Endothelial cell of umbilical vein (primary cell): ENCODE results near the gene MFRP. TPM values are rescaled to one million over a fixed set of nuclear protein-coding genes. Genes with fewer than 3 reads are reported as not detected.

Experiments used
- BruUV-seq: library from RNA; stranded (reverse); fragments of 400-500 nt; replicated peaks from 2 replicates; lab custom pipeline; 2021; lab: Mats Ljungman, UMichigan
- CTCF ChIA-PET: fragments of 300-600, 350-600 bp; sonication (Branson Sonifier 250); formaldehyde crosslinking; loops from one replicate; lab custom pipeline; 2021; ENCODE audit warnings: antibody characterized with exemption, inconsistent platforms; lab: Charles Lee
- POLR2A ChIA-PET: fragments of 300-600, 350-600 bp; sonication (Branson Sonifier 250); formaldehyde crosslinking; loops from one replicate; lab custom pipeline; 2021; ENCODE audit warnings: antibody characterized with exemption, inconsistent platforms; lab: Charles Lee
- DNase-seq: peaks from one replicate; pipeline ENCODE4 v3.0.0-alpha.2; 2011; ENCODE audit warnings: low read depth, low spot score
- FAIRE-seq: peaks from 2 replicates; lab custom pipeline; 2011; peaks lifted over from hg19 to GRCh38; lab: Jason Lieb, UNC
- H2AFZ ChIP-seq: 2 replicates; pipeline ENCODE4 v1.6.0; 2012; ENCODE audit warnings: low read depth, low read length, control low read depth, inconsistent platforms
- H3K27ac ChIP-seq: 2 replicates; pipeline ENCODE4 v1.5.1; 2011; ENCODE audit warnings: low read depth, mild to moderate bottlenecking, control low read depth, low read length, moderate library complexity; ENCODE audit not compliant: insufficient read depth
- H3K27me3 ChIP-seq, 2 experiments: 2 replicates each; pipeline versions ENCODE4 v1.6.0 to v1.6.1; 2011; ENCODE audit warnings: low read length in 2 of 2, mixed read lengths in 1 of 2; ENCODE audit not compliant: control insufficient read depth in 2 of 2, insufficient read depth in 2 of 2
- H3K36me3 ChIP-seq, 2 experiments: 2 replicates in 1 of 2; 3 replicates in 1 of 2; pipeline ENCODE4 v1.5.1; 2011; ENCODE audit warnings: low read length in 2 of 2, mild to moderate bottlenecking in 1 of 2, moderate library complexity in 1 of 2; ENCODE audit not compliant: control insufficient read depth in 2 of 2, insufficient read depth in 2 of 2; ENCODE audit errors: extremely low read depth in 1 of 2
- H3K4me1 ChIP-seq: 3 replicates; pipeline ENCODE4 v1.5.1; 2011; ENCODE audit warnings: mild to moderate bottlenecking, low read length; ENCODE audit not compliant: control insufficient read depth, insufficient read depth; ENCODE audit errors: extremely low read depth
- H3K4me2 ChIP-seq: 2 replicates; pipeline ENCODE4 v1.6.1; 2011; ENCODE audit warnings: low read length, control low read depth, mixed read lengths; ENCODE audit not compliant: insufficient read depth
- H3K4me3 ChIP-seq, 3 experiments: fragments of 200-600 bp in 1 of 3; sonication (generic), shearing (Covaris generic) in 1 of 3; replicated peaks in 1 of 3; 2 replicates each; pipeline ENCODE4 v1.5.1; 2011 to 2016; ENCODE audit warnings: control low read depth in 3 of 3, low read length in 3 of 3, mild to moderate bottlenecking in 2 of 3, inconsistent platforms in 1 of 3, low read depth in 1 of 3, moderate library complexity in 1 of 3; ENCODE audit not compliant: insufficient read depth in 1 of 3
- H3K79me2 ChIP-seq: 2 replicates; pipeline ENCODE4 v1.6.0; 2012; ENCODE audit warnings: low read length, inconsistent platforms; ENCODE audit not compliant: control insufficient read depth, insufficient read depth
- H3K9ac ChIP-seq: replicated peaks from 2 replicates; pipeline ENCODE3; 2011; ENCODE audit warnings: low read length, control low read depth; ENCODE audit not compliant: insufficient read depth; ENCODE audit errors: extremely low read depth
- H3K9me1 ChIP-seq: replicated peaks from 3 replicates; pipeline ENCODE4 v1.6.0; 2011; ENCODE audit warnings: mild to moderate bottlenecking, low read length; ENCODE audit not compliant: control insufficient read depth, insufficient read depth; ENCODE audit errors: extremely low read depth
- H3K9me3 ChIP-seq: replicated peaks from 2 replicates; pipeline ENCODE4 v1.5.1; 2012; ENCODE audit warnings: low read length, inconsistent platforms; ENCODE audit not compliant: control insufficient read depth, insufficient read depth
- H4K20me1 ChIP-seq: replicated peaks from 2 replicates; pipeline ENCODE3; 2011; ENCODE audit warnings: mild to moderate bottlenecking, low read length; ENCODE audit not compliant: control insufficient read depth, insufficient read depth; ENCODE audit errors: extremely low read depth
- CTCF ChIP-seq, 2 donors: IDR thresholded peaks; 1 replicate in 1 of 2; 2 replicates in 1 of 2; pipeline ENCODE4 v1.5.1; 2011; ENCODE audit warnings: low read length in 2 of 2, mild to moderate bottlenecking in 2 of 2, moderate library complexity in 2 of 2, control low read depth in 1 of 2, inconsistent platforms in 1 of 2, low read depth in 1 of 2; ENCODE audit not compliant: insufficient read depth in 1 of 2; ENCODE audit errors: extremely low read depth in 1 of 2
- EZH2 ChIP-seq: IDR thresholded peaks from 2 replicates; pipeline ENCODE4 v1.6.1; 2012; ENCODE audit warnings: borderline replicate concordance, low read depth, mild to moderate bottlenecking, moderate library complexity, low read length, inconsistent platforms; ENCODE audit not compliant: severe bottlenecking
- FOS ChIP-seq: IDR thresholded peaks from 2 replicates; pipeline ENCODE4 v1.6.1; 2011; ENCODE audit warnings: mild to moderate bottlenecking, low read length, moderate library complexity, borderline replicate concordance; ENCODE audit not compliant: insufficient read depth
- GATA2 ChIP-seq: IDR thresholded peaks from 2 replicates; pipeline ENCODE4 v1.7.0; 2011; ENCODE audit warnings: low read depth, mild to moderate bottlenecking, moderate library complexity, mixed read lengths, low read length; ENCODE audit not compliant: insufficient read length, insufficient read depth
- JUN ChIP-seq: IDR thresholded peaks from 2 replicates; pipeline ENCODE4 v1.6.1; 2011; ENCODE audit warnings: borderline replicate concordance, low read depth; ENCODE audit not compliant: insufficient read length, insufficient read depth
- MAX ChIP-seq: IDR thresholded peaks from 2 replicates; pipeline ENCODE4 v1.6.1; 2011; ENCODE audit not compliant: insufficient read depth, insufficient read length
- MYC ChIP-seq: IDR thresholded peaks from one replicate; pipeline ENCODE4 v1.6.1; 2011; ENCODE audit warnings: mild to moderate bottlenecking, low read depth, low read length
- POLR2A ChIP-seq: IDR thresholded peaks from 2 replicates; pipeline ENCODE4 v1.6.1; 2012; ENCODE audit warnings: low read depth, mild to moderate bottlenecking, control low read depth, low read length
- POLR2AphosphoS5 ChIP-seq: IDR thresholded peaks from 2 replicates; pipeline ENCODE4 v1.6.1; 2012; ENCODE audit warnings: low read depth, mild to moderate bottlenecking, control low read depth, low read length, moderate library complexity; ENCODE audit not compliant: insufficient read depth
- dilution Hi-C: fragments of 300-500 bp; cut with MboI; formaldehyde crosslinking; loops from one replicate; pipeline ENCODE4 v1.15.0; 2019; ENCODE audit warnings: low sequenced_read_pairs; ENCODE audit not compliant: extremely low pct_ligation_motif_present
- intact Hi-C: fragments of 100-400 bp; cut with micrococcal nuclease; formaldehyde crosslinking; loops from one replicate; pipeline ENCODE4 v1.10.0; 2022
- polyA plus RNA-seq, 4 experiments: library from polyadenylated mRNA; depleted of rRNA in 3 of 4; stranded (reverse) in 3 of 4; unstranded in 1 of 4; fragments of >200 nt; gene quantifications; 2 replicates each; pipeline versions ENCODE4 v1.2.1 to v1.2.3, GENCODE V29; 2011 to 2012; ENCODE audit warnings: missing spikeins in 1 of 4
- total RNA-seq: library from RNA; stranded (reverse); gene quantifications from 2 replicates; pipeline ENCODE4 v1.2.3, GENCODE V29; 2021

Gene MFRP
- total and polyA plus RNA-seq, 2 donors (not counting 3 experiments of a cell fraction or from before 2014, with no cell fraction given): 0.08 TPM; not detected in 1

- Histone ChIP-seq H3K9me3 (no peaks in the 10 kb centered on the region), H4K20me1 (no peaks in the 10 kb centered on the region), H3K4me3 (no peak overlapping the region), H2AFZ (no peak overlapping the region), H3K27me3 (no peaks in the 10 kb centered on the region), H3K4me2 (no peak overlapping the region), H3K36me3 (no peaks in the 10 kb centered on the region), H3K9me1 (no peaks in the 10 kb centered on the region), H3K4me1 (no peaks in the 10 kb centered on the region), H3K79me2 (no peaks in the 10 kb centered on the region), H3K27ac (no peak overlapping the region), H3K9ac (no peak overlapping the region)
- dilution Hi-C loops (no loop called here), intact Hi-C loops (loop anchor here (5.0 kb wide), 1 partner anchor 166 kb away; the partner anchor contains the start of gene CBL)
- ChIA-PET POLR2A (interaction anchor here (1.0 kb wide), 1 partner anchor 32 kb away, joined by 12 read pairs; the partner anchor contains the start of gene C1QTNF5), CTCF (interaction anchor here (1.0 to 11.7 kb wide), 13 partner anchors 9 to 167 kb away, joined by 3 to 154 read pairs (median 5); partner anchors contain the start of genes C1QTNF5 and CBL)
- no TSS peak for BruUV-seq
- no peak for FAIRE-seq
- TF ChIP-seq POLR2A: no peak
- TF ChIP-seq EZH2: no peak
- no peak for TF ChIP-seq POLR2AphosphoS5
- TF ChIP-seq CTCF (IDR thresholded peaks at IDR 0.05; ENCODE audit: extremely low read depth in 1 of 2, insufficient read depth in 1 of 2, low read depth in 1 of 2, low read length in 2 of 2): no peak
- TF ChIP-seq MAX: no peak
- TF ChIP-seq FOS: no peak
- TF ChIP-seq GATA2: no peak
- TF ChIP-seq JUN: no peak
- TF ChIP-seq MYC: no peak
- DNase-seq: no peak
These were observed 26.8 kb upstream of the MFRP start for GRCh38 chr11:119373059-119373920.
